GM18909 (cell line): ENCODE measurements around the gene DNMBP.
"Not testable (repeated sequence)": the region's sequence is repeated elsewhere in the genome, so short reads cannot be mapped to it uniquely, and the experiment has no call there.

Experiments used
- ATAC-seq: cut with Tn5 transposase; IDR thresholded peaks from one replicate; pipeline ENCODE4 v1.9.1; 2021; ENCODE audit warnings: mild to moderate bottlenecking; ENCODE audit not compliant: unreplicated experiment, poor library complexity

Gene DNMBP

GRCh38 chr10:99995269-99995668 is 14.5 kb downstream of the DNMBP start:
- no peak for ATAC-seq

DNA sequence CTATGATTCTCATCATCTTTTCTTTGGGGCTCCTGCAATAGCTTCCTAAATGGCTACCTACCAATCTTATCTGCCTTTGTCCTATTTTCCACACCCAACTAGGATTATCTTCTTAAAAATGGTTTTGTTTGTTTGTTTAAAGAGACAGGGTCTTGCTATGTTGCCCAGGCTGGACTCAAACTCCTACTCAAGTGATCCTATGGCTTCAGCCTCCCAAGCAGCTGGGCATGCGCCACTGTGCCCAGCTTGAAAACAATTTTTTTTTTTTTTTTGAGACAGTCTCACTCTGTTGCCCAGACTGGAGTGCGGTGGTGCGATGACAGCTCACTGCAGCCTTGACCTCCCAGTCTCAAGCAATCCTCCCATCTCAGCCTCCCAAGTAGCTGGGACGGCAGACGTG is 14.9 kb downstream of the DNMBP start:
- no peak for ATAC-seq

- ATAC-seq = peak; percentile 84
Measured at GRCh38 chr10:99993701-99994689, 15.8 kb downstream of the DNMBP start.

DNA sequence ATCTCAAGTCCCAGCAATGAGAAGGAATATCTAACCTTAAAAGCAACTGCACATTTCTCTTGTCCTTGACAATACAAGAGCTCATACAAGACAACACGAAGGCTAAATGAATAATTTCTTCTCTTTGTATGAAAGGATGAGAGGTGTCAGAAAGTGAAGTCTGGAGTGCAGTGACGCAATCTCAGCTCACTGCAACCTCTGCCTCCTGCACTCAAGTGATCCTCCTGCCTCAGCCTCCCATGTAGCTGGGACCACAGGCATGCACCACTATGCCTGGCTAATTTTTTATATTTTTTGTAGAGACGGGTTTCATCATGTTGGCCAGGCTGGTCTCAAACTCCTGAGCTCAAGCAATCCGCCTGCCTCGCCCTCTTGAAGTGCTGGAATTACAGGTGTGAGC is 24.1 kb downstream of the DNMBP start:
- not testable (repeated sequence) for ATAC-seq

DNA sequence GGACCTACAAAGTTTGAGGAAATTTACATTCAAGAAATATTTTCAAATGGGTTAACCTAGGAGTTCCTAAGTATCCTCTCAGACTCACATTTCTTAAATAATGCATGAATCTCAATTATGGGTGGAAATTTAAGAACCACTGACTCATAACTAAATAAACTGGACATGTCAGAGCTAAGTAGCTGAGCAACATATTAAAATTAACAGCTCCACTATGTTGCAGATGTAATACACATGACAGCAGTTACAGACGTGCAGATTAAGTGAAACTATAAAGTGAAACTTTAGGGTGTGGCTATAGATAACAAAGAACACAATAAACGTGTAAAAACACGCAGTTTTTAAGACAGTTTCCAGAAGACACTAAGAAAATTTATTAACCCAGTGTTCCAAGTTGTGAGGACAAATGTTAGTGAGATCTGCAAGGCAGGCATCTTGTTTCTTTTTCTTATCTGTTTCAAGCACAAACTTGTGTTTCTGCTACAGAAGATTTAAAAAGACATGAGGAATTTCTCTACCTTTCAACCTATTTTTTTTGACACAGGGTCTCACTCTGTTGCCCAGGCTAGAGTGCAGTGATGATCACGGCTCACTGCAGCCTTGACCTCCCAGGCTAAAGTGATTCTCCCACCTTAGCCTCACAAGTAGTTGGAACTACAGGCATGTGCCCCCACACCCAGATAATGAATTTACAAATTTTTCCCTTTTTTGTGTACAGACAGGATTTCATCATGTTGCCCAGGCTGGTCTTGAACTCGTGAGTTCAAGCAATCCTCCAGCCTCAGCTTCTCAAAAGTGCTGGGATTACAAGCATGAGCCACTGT is 25.3 kb downstream of the DNMBP start:
- ATAC-seq = peak; percentile 54

DNA sequence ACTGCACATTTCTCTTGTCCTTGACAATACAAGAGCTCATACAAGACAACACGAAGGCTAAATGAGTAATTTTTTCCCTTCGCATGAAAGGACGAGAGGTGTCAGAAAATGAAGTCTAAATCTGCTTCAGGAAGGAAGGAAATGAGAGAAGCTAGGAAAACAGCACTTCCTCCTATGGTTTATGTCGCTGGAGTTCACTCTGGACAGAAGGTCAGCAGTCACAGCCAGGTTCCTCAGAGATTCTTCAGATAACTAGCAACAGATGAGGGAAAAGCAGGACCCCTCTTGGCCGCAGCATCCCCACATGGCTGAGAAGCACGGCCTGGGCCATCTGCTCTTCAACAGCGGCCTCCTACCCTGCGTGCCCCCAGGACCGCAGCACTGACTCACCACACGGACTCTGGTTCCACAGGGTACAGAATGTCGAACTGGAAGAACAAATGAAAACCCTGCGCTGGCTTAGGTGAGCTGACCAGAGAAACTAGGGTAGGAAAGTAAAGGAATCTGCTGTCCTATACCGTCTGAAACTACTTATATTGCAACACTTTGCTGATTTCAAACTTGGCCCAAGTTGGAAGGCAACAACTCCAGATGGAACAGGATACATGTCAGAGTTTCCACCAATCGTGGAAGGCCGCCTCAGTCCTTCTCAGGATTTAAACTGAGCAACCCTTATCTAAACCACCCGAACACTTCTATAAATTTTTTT is 26.3 kb downstream of the DNMBP start:
- ATAC-seq = no peak

GRCh38 chr10:99982728-99983127 is 27.0 kb downstream of the DNMBP start:
- ATAC-seq = no peak

- ATAC-seq = no peak
Measured at GRCh38 chr10:99981581-99982199, 28.1 kb downstream of the DNMBP start.

DNA sequence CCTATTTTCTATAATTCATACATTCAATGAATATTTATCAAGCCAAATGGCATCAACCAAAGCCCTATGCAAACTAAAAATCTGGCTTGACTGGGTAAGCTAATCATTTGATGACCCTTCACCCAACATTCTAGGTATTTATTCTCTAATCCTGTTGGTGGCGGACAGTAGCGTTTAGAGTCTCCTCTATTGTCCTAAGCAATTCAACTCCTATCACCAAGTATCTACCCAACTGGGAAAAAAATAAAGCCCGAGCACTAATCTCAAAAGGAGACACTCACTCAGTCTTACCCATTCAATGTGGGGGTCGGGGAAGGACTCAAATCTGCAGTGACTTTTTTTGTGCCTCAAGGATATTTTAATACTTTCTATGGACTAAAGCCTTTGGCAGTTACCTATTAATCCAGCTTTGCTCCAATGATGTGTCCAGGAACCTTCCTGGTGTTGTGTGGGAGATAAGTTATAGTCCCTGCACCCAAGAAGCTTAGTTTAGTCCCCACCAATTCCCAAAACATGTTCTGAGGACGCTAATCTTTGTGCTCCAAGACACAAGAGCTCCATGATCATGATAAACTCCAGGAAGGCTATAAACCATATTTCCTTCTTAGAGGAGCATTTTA is 30.6 kb downstream of the DNMBP start:
- no peak for ATAC-seq

DNA sequence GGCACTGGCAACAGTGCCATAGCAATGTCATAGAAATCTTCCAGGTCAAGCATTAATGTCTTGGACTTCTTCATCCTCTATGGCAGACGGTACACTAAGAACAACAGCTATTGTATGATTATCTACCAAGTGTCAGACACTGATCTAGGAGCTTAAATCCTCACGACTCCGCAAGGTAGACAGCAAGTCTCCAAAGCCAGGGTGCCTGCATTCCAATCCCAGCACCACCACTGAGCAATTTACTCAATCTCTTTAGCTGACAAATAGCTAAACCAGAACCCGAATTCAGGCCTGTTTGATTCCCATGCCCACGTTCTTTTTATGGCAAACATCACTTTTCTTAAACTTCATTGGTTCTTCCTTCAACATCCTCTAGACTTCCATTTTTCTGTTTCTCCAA is 31.8 kb downstream of the DNMBP start:
- ATAC-seq = no peak

DNA sequence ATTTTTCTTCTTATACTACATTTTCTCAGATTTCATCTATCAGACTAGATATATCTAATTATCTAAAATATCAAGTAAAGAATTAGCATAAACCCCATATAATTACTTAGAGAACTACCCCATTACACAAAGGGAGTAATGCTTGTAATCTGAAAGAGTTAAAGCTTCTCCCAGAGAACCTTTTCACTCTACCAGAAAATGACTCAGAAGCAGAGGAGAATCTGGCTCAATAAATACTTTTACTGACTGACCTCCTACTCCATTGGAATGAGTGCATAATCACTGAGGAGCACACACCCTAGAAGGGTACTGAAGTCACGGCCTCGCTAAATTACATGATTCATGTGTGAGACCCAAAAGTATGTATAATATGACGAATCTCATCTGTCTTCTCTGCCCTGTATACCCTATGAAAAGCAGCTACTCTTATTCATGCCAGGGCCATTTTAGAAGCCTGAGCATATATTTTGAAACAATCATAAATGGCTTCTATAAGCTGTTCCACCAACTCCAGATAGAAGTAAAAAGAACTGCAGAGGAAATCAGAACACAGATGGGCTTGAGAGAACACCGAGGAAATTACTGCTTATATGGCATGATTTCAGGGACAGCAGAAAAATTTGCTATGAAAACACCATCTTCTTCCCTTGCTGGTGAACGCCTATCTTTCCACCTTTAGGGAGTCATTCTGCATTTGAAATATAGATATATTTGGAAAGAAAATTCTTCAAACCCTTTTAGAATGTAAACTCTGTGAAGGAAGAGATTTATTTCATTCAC is 32.7 kb downstream of the DNMBP start:
- ATAC-seq = no peak

- ATAC-seq = no peak
Measured at GRCh38 chr10:99975942-99976809, 33.6 kb downstream of the DNMBP start.

DNA sequence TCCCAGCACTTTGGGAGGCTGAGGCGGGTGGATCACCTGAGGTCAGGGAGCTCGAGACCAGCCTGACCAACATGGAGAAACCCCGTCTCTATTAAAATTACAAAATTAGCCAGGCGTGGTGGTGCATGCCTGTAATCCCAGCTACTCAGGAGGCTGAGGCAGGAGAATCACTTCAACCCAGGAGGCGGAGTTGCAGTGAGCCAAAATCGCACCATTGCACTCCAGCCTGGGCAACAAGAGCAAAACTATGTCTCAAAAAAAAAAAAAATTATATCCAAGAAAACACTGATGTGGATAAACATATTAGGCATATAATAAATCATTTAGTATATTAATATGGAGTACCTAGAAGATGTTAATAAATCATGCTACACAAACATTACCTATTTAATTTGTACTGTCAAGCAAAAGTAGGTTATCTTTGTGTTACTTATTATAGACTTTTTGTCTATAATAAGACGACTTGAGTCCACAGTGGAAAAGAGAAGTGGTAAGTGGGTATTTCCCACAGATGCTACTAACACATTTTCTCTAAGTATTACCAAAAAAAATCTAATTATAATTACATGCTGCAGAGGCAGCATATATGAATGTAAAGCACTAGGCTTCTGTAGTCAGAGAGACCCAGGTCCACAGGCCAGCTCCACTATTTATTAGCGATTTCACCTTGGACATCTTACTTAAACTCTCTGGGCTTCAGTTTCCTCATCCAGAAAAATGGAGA is 34.5 kb downstream of the DNMBP start:
- ATAC-seq = no peak

DNA sequence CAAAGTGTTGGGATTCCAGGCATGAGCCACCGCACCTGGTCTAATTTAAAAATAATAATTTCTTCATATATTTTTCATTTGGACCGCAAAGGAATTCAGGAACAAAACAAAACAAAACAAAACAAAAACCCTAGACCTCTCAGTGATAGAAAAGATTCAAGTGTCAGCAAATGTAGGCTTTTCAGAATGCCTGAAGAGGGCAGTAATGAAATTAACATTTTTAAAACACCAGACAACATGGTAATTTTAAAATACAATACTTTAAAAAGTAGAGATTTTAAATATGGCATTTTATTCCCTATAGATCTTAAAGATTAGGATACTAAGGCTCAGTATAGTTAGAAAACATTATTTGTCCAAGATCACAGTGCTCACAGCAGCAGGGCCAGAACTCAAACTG is 36.6 kb downstream of the DNMBP start:
- no peak for ATAC-seq

- ATAC-seq = no peak
Measured at GRCh38 chr10:99967961-99968360, 41.8 kb downstream of the DNMBP start.

DNA sequence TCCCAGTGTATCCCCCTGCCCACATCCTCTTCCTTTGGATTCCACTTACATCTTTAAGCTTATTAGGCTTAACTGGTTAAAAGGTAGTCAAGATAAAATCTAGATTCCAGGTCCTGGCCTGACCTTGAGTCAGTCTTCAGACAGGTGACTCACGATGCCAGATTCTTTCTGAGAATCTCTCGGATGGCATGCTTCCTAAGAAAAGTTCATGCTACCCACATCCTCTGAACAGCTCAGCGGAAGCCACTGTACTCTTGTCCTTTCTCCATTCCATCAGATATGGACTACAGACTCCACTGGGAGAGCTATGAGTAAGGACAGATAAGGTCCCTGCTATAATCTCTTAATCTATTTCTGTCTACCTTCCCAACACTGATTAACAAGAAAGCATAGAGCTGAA is 43.4 kb downstream of the DNMBP start:
- no peak for ATAC-seq

DNA sequence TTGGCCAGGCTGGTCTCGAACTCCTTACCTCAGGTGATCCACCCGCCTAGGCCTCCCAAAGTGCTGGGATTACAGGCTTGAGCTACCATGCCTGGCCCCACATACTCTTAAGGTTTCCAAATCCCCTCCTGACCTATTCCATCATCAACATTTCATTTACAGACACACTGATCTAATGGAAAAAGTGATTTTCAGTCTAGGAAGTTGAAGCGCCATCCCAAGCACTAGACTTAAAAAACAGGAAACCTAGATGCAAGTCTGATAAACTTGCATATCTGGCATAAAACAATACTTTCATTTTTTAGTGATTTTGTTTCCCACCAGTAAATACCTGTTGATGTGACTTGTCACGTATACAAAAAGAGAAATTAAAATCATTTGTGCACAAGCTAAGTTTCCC is 44.0 kb downstream of the DNMBP start:
- no peak for ATAC-seq
